ENCODE measurements around the gene DES.

DES gene

DNA sequence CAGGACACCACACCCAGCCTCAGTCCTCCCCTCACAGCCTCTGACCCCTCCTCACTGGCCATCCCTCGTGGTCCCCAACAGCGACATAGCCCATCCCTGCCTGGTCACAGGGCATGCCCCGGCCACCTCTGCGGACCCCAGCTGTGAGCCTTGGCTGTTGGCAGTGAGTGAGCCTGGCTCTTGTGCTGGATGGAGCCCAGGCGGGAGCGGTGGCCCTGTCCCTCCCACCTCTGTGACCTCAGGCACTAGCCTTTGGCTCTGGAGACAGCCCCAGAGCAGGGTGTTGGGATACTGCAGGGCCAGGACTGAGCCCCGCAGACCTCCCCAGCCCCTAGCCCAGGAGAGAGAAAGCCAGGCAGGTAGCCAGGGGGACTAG is 7.9 kb downstream of the DES start:
- no peak for TF ChIP-seq ZFX (IDR thresholded peaks at IDR 0.05; ENCODE audit: borderline replicate concordance)
- no peak overlapping the region for H3K27ac ChIP-seq

- TF ChIP-seq ZFX (IDR thresholded peaks at IDR 0.05; ENCODE audit: borderline replicate concordance) = no peak
- TF ChIP-seq CTCF (IDR thresholded peaks at IDR 0.05) = no peak
- no peak overlapping the region for H3K27ac ChIP-seq
These were observed 8.5 kb downstream of the DES start for GRCh38 chr2:219426534-219427136.

DNA sequence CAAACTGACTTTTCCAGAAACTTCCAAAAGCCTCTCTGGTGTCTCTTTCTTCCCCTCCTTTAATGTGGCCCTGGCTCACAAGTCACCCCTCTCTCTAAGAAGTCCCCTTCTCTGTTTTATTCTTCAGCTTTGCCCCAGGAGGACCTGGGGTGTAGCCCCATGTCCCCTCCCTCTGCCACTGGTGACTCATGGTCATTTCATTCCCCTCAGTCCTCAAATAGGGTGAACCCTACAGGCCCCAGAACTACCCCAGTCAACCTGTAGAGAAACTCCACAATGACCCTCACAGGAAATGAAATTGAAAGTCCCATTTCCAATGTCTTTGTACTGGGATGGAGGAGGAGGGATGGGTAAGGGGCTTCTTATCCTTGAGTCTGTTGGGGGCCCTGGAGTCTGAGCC is 10.3 kb downstream of the DES start:
- H3K27ac ChIP-seq = no peak overlapping the region

GRCh38 chr2:219429958-219430606 is 11.9 kb downstream of the DES start:
- no peak overlapping the region for H3K27ac ChIP-seq
- TF ChIP-seq CTCF (IDR thresholded peaks at IDR 0.05) (no peak), ZFX (IDR thresholded peaks at IDR 0.05; ENCODE audit: borderline replicate concordance) (no peak)

More for the DNA sequence above, 10.3 kb downstream of the DES start:
- TF ChIP-seq ZFX (IDR thresholded peaks at IDR 0.05; ENCODE audit: borderline replicate concordance) (no peak), CTCF (IDR thresholded peaks at IDR 0.05) (no peak)

DNA sequence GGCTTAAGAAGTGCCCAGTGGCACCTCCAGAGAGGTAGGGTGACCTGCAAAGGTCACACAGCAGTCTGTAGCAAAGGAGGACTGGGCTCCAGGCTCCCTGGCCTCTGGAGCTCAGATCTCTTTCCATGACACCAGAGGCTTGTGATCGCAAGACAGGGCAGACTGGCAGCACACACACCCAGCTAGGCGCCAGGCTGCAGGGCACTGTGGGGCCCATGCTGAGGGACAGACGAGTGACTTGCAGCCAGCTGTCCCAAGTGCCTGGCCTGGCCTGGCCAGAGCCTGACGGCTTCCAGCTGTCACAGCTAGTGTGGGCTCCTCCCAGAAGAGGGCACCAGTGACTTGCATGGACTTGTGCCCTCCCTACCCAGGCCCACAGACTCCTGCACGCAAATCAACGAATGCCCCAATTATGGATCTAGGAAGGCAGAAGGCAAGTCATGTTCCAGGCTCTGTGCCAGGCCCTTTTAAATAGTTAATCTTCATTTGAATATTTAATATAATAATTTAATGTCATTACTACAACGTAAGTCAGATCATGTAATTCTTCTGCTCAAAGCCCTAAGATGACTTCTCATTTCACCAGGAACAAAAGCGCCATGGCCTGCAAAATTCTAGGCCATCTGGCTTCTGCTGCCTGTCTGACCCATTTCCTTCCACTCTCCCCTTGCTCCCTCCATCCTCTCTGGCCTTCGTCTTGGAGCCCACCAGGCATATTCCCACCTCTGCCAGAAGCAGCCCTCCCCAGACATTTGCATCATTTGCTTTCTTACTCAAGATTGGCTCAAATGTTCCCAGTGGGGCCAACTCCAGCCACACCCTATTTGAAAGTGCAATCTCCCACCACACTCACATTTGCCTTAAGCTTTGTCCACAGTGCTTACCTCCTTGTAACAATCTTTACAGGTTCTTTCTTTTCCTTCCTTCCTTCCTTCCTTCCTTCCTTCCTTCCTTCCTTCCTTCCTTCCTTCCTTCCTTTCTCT is 12.7 kb downstream of the DES start:
- no peak overlapping the region for H3K27ac ChIP-seq
- peak; percentile 41 for TF ChIP-seq CTCF (IDR thresholded peaks at IDR 0.05)
- no peak for TF ChIP-seq ZFX (IDR thresholded peaks at IDR 0.05; ENCODE audit: borderline replicate concordance)

- no peak overlapping the region for H3K27ac ChIP-seq
- TF ChIP-seq ZFX (IDR thresholded peaks at IDR 0.05; ENCODE audit: borderline replicate concordance) (no peak), CTCF (IDR thresholded peaks at IDR 0.05) (peak; percentile 70)
These were observed 15.7 kb downstream of the DES start for GRCh38 chr2:219433666-219434467.

GRCh38 chr2:219434468-219434717 is 16.2 kb downstream of the DES start:
- TF ChIP-seq ZFX (IDR thresholded peaks at IDR 0.05; ENCODE audit: borderline replicate concordance) = no peak
- TF ChIP-seq CTCF (IDR thresholded peaks at IDR 0.05) = no peak
- no peak overlapping the region for H3K27ac ChIP-seq

All from 22Rv1 (cell line).